ENCODE data around the gene FMNL1. TPM values are rescaled to one million over a fixed set of nuclear protein-coding genes. Genes with fewer than 3 reads are reported as not detected.

Gene FMNL1
- total RNA-seq, 6 experiments from 2014 or later: 1.6 to 8.0 (median 6.0) TPM

GRCh38 chr17:45261577-45262515, 40.2 kb downstream of the FMNL1 start, which contains the start of gene SPATA32:
TSS of gene SPATA32 (minus strand) at chr17:45262094. CDS start at chr17:45262016, 78 bp downstream.
- H3K36me3 Mint-ChIP-seq (ENCODE audit: low read depth): peaks cover 8% of the 10 kb centered on the region; the same call in 1 of the 2 replicates
- TF ChIP-seq CTCF (IDR thresholded peaks at IDR 0.05): no peak
- no peak for DNase-seq
- H3K4me3 Mint-ChIP-seq: no peak within 1 kb of the TSS
- no peaks in the 10 kb centered on the region for H3K9me3 Mint-ChIP-seq
- peaks cover 21% of the 10 kb centered on the region for H3K4me1 Mint-ChIP-seq (ENCODE audit: low read depth)
- H3K27me3 Mint-ChIP-seq (ENCODE audit: insufficient read depth): peaks cover 11% of the 10 kb centered on the region
- no peak within 1 kb of the TSS for H3K27ac Mint-ChIP-seq

DNA sequence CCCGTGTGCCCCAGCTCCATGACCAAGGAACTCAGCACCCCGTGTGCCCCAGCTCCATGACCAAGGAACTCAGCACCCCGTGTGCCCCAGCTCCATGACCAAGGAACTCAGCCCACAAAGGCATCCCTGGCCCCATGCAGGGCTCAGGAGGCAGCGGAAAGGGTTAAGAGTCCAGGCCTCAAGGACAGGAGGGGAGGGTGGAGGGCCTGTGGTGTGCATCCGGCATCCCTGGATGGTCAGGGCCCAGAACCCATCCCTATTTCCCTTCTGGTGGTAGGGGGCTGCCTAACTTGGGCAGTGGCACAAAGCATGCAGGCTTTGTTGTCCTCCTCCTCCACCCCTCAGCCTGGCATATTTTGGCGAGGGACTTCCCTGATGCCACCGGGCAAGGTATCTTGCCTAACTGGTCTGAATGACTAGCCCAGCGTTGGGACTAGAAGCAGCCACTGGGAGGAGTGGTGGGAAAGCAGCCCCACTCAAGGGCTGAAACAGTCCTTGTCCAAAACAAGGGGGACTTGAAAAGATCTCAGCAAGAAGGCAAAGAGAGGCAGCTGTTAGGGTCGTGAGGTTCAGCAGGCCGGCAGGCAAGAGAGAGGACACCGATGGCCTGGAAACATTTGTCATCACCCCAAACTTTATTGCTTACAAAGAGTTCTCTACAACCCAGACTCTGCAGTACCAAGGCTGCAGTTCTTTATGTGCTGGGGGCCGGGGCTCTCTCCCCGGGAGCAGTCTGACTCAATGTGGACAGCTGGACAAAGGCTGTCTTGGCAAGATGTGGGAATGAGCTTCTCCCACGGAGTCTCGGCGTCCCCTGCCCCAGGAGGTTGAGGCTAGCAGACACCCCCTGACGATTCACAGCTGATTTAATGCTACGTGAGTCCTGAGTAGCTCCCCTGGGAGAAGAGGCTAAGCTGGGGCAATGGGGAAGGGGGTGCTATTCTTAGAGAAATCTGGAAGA, 41.1 kb downstream of the FMNL1 start:
- Mint-ChIP-seq H3K36me3 (ENCODE audit: low read depth) (peaks cover 13% of the 10 kb centered on the region), H3K27ac (no peak overlapping the region), H3K4me1 (ENCODE audit: low read depth) (peaks cover 31% of the 10 kb centered on the region), H3K27me3 (ENCODE audit: insufficient read depth) (peaks cover 8% of the 10 kb centered on the region), H3K9me3 (no peaks in the 10 kb centered on the region), H3K4me3 (no peak overlapping the region)
- no peak for DNase-seq
- TF ChIP-seq CTCF (IDR thresholded peaks at IDR 0.05): no peak

DNA sequence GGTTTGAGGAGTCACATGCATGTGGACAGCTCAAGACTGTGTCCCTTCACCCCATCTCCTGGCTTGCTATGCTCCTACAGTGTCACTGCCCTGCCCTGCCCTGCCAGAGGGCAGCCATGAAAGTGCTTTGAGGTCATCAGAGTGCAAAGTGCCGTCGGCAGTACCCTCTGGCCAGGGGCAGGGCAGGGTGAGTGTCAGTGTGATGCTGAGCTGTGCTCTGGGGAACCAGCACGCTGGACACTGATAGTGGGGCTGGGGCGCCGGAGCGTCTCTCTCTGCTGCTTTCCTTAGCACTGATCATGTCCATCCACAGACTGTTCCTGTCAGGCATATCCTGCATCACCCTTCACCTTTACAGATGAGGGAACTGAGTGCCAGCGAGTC, 41.8 kb downstream of the FMNL1 start:
- no peak overlapping the region for H3K4me3 Mint-ChIP-seq
- DNase-seq: no peak
- peaks cover 4% of the 10 kb centered on the region for H3K27me3 Mint-ChIP-seq (ENCODE audit: insufficient read depth)
- H3K27ac Mint-ChIP-seq: no peak overlapping the region
- H3K4me1 Mint-ChIP-seq (ENCODE audit: low read depth): peaks cover 32% of the 10 kb centered on the region
- peaks cover 17% of the 10 kb centered on the region for H3K36me3 Mint-ChIP-seq (ENCODE audit: low read depth)
- no peak for TF ChIP-seq CTCF (IDR thresholded peaks at IDR 0.05)
- H3K9me3 Mint-ChIP-seq: no peaks in the 10 kb centered on the region

GRCh38 chr17:45264430-45264829, 42.7 kb downstream of the FMNL1 start:
- DNase-seq: no peak
- Mint-ChIP-seq H3K27ac (no peak overlapping the region), H3K4me3 (no peak overlapping the region), H3K36me3 (ENCODE audit: low read depth) (peaks cover 25% of the 10 kb centered on the region), H3K4me1 (ENCODE audit: low read depth) (peaks cover 32% of the 10 kb centered on the region), H3K9me3 (no peaks in the 10 kb centered on the region), H3K27me3 (ENCODE audit: insufficient read depth) (peaks cover 4% of the 10 kb centered on the region)
- TF ChIP-seq CTCF (IDR thresholded peaks at IDR 0.05): no peak

DNA sequence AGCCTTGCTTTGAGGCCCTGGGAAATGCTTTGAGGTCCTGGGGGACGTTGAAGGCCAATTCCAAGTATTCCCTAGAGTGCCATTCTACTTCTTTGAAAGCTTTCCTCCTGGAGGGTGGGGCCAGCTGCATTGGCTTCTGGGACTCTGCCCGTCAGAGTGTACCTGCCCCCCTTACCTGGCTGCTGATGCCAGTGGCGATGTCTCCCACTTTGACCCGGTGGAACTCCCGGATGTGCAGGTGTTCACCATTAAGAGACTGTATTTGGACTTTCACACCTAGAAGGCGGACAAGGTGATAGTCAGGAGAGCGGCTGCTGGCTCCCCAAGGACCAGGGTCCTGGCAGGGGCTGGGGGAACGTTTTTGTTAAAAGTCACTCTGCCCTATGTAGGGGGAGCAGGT, 43.3 kb downstream of the FMNL1 start:
- Mint-ChIP-seq H3K27me3 (ENCODE audit: insufficient read depth) (peaks cover 4% of the 10 kb centered on the region), H3K27ac (no peak overlapping the region), H3K4me1 (ENCODE audit: low read depth) (peaks cover 32% of the 10 kb centered on the region), H3K4me3 (no peak overlapping the region), H3K9me3 (no peaks in the 10 kb centered on the region), H3K36me3 (ENCODE audit: low read depth) (peaks cover 25% of the 10 kb centered on the region)
- no peak for TF ChIP-seq CTCF (IDR thresholded peaks at IDR 0.05)
- DNase-seq: no peak

Measured in HFFc6 (cell line).